Measurements from ENCODE around the gene JAM3. TPM values are rescaled to one million over a fixed set of nuclear protein-coding genes. Genes with fewer than 3 reads are reported as not detected.

The JAM3 gene
- total RNA-seq, 2 donors from 2014 or later: 5.1 to 10.7 TPM

GRCh38 chr11:134050541-134051383, 18.1 kb upstream of the JAM3 start:
- DNase-seq: peak; percentile 84 to 87
- intact Hi-C loops (cut with DNase I, micrococcal nuclease): loop anchor here in 1 of 2 donors (2.0 kb wide), 1 partner anchor 88 kb away; no protein-coding TSS in a partner anchor

DNA sequence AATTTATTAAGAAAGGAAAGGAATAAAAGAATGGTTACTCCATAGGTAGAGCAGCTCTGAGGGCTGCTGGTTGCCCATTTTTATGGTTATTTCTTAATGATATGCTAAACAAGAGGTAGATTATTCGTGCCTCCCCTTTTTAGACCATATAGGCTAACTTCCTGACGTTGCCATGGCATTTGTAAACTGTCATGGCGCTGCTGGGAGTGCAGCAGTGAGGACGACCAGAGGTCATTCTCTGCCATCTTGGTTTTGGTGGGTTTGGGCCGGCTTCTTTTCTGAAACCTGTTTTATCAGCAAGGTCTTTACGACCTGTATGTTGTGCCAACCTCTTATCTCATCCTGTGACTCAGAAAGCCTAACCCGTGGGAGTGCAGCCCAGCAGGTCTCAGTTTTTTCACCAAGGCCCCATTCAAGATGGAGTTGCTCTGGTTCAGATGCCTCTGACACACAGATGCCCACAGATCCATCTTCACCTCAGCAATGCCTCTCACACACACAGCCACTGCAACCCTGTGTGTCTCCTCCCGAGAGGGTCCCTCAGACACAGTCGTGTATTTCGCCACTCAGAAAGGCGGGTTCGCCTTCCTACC, 16.4 kb upstream of the JAM3 start:
- intact Hi-C loops (cut with DNase I, micrococcal nuclease): no loop called here
- no peak for DNase-seq
- no peak for ATAC-seq

More at GRCh38 chr11:134050541-134051383, 18.1 kb upstream of the JAM3 start:
- ATAC-seq: peak; percentile 99

DNA sequence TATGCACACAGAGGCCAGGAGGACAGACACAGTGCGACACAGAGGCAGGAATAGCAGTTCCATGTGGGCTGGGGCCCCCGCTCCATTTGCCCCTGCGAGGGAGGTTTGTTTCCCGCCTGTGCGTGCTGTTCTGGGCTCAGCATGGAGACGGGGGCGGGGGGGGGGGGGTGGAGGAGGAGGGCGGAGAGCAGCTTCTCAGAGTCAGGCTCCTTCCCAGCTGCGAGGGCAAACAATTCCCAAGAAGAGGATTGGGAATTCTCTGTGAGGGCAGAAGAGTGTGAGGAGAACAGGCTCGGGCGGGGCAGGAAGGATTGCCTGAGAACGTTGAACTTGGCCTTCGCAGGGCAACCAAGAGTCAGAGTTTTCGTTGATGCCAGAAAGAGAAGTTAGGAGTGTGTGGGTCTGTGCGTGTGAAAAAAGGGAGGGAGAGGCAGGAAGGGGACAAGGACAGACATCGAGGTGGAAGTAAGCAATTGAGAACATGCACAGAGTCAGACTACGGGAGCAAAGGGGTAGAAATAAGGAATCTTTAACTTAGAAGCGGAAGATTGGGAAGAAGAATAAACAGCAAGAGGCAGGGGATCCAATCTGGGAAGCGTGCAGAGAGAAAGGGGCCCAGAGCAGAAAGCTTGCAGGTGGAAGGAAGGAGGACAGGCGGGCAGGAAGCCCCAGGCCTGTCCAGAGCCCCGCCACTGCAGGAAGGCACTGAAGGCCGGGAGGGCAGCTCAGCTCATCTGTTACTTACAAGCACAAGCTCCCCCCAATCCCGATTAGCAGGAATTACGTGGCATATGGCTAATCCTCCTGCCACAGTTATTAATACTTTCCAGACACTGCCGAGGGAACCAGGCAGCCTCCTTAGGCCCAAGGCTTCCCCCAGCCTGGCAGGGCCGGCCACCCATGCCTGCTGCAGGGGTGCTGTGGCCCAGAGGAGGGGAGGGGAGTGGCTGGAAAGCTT, 15.6 kb upstream of the JAM3 start:
- intact Hi-C loops (cut with DNase I, micrococcal nuclease): no loop called here
- DNase-seq (no peak), ATAC-seq (no peak)

DNA sequence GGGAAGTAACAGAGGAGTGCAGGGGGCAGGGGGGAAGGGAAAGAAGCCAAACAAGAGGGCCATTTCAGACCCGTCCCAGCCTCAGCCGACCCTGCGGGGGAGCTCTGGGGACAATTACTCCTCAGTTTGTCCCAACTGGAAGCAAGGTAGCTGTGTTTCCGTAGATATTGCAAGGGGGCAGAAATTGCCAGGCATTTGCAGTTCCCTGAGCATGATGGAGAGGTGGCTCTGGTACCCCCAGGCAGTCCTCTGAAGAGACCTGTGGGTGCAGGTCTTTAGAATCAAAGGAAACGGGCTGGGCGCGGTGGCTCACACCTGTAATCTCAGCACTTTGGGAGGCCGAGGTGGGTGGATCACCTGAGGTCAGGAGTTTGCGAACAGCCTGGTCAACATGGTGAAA, 13.8 kb upstream of the JAM3 start:
- intact Hi-C loops (cut with DNase I, micrococcal nuclease): no loop called here
- DNase-seq (no peak), ATAC-seq (no peak)

DNA sequence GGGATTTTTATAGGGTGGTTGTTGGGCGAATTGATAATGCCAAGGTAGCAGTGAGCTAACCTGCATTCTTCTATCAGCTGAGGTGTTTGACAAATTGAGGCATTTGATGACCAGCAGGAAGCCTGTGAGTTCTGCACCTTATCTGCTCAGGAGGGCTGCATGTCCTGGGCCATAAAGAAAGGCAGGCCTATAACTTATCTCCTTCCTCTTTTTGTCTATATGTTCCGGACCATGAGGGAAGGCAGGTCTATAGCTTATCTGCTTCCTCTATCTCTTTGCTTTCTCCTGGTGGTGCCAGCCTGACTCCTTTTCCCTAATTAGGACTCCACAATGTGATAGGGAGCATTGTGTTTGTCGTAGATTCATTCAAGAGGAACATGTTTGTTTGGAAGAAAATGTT, 8.6 kb upstream of the JAM3 start:
- intact Hi-C loops (cut with DNase I, micrococcal nuclease): loop anchor here in 1 of 2 donors (5.0 kb wide), 1 partner anchor 72 kb away; no protein-coding TSS in a partner anchor
- no peak for ATAC-seq

GRCh38 chr11:134062265-134063123, 6.4 kb upstream of the JAM3 start:
- intact Hi-C loops (cut with DNase I, micrococcal nuclease): loop anchor here in 1 of 2 donors (5.0 kb wide), 1 partner anchor 70 kb away; no protein-coding TSS in a partner anchor
- DNase-seq: no peak
- no peak for ATAC-seq

More for the DNA sequence above, 8.6 kb upstream of the JAM3 start:
- no peak for DNase-seq

- intact Hi-C loops (cut with DNase I, micrococcal nuclease): loop anchor here in 1 of 2 donors (5.0 kb wide), 1 partner anchor 69 kb away; no protein-coding TSS in a partner anchor
- DNase-seq: no peak
- no peak for ATAC-seq
Observed at GRCh38 chr11:134063124-134063495, 5.8 kb upstream of the JAM3 start.

DNA sequence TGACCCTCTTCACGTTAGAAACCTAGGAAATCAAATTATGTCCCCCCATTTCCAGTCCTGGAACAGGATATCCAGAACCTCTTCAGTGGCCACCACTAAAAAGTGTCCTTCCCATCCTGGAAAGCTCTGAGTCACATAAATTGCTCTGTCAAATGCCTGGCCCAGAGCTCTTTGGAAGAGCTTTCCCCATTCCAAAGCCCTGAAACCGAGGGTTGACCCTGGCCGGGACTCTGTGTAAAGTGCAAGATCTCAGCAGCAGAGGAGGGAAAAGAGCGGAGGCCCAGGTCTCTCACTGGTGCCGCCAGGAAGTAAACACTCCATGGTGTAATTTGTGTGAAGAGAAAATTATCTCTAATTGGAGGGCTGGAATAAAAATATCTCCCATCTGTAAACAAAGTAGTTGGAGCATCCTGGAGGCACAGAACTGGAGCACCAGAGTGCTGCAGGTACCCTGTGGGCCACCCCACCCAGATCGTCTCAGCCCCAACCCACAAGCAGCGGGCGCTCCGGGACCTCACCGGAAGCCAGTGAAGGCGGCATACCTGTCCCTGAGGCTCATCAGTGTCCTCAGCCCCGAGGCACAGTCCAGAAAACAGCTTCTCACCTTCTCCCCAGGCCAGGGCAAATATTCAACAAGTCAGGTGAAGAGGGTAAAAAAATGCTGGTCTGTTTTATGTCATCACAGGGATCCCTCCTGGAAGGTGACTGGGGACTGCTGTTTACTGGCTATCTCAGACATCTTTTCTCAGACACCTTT, 4.7 kb upstream of the JAM3 start:
- intact Hi-C loops (cut with DNase I, micrococcal nuclease): loop anchor here in 1 of 2 donors (5.0 kb wide), 1 partner anchor 68 kb away; no protein-coding TSS in a partner anchor
- DNase-seq (no peak), ATAC-seq (no peak)

DNA sequence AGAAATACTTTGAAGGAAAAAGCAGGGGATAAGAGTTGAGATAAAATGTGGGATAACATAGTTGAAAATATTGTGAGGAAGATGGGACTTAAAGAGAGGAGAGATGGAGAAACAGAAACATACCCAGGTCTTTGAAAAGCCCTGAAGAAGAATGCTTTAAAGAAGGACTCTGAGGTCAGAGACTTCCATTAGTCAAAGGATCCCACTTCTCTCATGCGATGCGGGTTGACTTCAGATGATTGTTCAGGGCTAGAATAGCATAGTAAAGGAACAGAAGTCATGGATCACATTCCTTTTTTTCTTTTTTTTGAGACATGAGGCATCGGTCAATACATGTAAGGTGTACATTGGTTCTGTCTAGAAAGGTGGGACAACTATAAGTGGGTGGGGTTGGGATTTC, 3.5 kb upstream of the JAM3 start:
- intact Hi-C loops (cut with DNase I, micrococcal nuclease): no loop called here
- DNase-seq: no peak
- no peak for ATAC-seq

GRCh38 chr11:134066943-134067885, 1.7 kb upstream of the JAM3 start:
- ATAC-seq: no peak
- DNase-seq: no peak
- intact Hi-C loops (cut with DNase I, micrococcal nuclease): no loop called here

DNA sequence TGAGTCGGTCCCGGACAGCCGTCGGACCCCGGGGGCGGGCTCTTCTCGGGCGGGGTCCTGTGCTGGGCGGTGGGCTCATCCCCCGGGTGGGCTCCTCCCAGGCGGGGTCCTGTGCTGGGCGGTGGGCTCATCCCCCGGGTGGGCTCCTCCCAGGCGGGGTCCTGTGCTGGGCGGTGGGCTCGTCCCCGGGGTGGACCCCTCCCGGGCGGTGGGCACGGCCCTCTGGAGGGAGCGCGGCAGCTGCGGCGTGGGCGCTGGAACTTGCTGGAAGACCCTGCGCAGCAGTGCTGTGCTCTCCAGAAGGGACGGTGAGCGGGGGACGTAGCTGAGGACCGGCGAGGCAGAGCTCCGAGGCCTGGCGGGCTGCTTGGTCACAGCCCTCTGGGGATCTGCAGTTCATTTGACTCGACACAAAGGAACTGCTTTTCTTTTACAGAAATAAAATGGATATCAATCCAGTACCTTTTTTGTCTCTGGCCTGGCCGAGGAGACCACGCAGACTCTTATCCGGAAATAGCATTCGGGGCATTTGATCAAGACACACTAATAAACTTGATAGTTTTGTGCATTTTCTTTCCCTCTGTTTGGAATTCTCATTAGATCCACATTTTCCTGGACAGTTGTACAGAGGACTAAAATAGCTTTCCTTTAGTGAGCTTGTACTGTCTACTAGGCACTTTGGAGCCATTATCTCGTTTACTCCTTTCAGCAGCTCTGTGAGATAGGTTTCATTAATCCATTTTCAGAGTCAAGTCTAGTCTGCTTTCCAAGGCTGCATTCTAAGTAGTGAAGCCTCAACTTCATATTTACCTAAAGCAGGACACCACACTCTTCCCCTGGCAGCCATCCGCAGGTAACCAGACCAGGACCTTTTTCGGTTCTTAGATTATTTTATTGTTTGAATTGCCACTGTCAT, 812 bp downstream of the JAM3 start:
- intact Hi-C loops (cut with DNase I, micrococcal nuclease): no loop called here
- ATAC-seq (no peak), DNase-seq (no peak)

GRCh38 chr11:134070342-134070845, 1.5 kb downstream of the JAM3 start:
- intact Hi-C loops (cut with DNase I, micrococcal nuclease): no loop called here
- DNase-seq: no peak
- no peak for ATAC-seq

GRCh38 chr11:134071306-134071705, 2.4 kb downstream of the JAM3 start:
- DNase-seq: no peak
- no peak for ATAC-seq
- intact Hi-C loops (cut with DNase I, micrococcal nuclease): no loop called here

DNA sequence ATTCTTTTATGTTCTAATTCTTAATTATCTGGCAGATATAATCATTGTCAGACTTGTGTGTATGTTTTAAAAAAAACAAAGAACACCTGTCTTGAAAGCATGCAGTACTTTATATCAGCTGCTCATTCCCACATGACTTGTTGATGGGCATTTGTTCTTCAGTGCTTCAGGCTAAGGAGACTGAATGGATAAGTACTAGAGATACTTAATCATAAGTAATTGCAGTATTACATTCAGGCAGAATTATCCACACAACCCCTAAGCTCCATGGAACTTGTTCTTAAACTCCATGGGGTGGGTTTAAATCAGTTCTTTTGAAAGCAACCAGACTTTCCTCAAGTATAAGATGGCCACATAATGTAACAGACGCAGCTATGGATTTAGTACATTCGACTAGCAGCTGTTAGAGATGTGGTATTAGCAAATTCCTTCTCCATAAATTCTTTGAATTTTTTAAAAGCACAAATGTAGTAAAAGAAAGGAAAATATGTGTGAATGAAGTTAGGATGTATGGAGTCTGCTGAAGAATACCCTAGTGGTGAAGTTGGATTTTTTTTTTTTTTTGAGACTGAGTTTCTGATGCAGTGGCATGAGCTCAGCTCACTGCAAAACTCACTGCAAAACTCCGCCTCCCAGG, 3.0 kb downstream of the JAM3 start:
- DNase-seq (no peak), ATAC-seq (no peak)
- intact Hi-C loops (cut with DNase I, micrococcal nuclease): no loop called here

DNA sequence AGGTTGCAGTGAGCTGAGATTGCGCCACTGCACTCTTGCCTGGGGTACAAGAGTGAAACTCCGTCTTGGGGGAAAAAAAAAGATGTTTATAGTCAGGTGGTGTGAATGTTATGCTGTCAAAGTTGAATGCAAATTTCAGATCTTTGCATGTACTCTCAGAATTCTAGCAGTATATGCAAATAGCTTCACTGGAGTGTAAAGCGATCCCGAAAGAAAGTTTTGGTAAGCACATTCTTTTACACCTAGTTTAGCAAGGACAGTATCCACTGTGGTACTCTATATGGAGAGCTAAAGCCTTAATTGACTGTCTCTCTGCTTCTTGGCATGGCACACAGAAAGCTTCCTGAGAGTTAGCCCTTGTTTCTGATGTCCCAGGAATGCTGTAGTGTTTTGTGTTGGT, 4.0 kb downstream of the JAM3 start:
- intact Hi-C loops (cut with DNase I, micrococcal nuclease): no loop called here
- ATAC-seq (no peak), DNase-seq (no peak)
